ENCODE results near the gene MTCH2.
"Not testable (repeated sequence)": the region's sequence is repeated elsewhere in the genome, so short reads cannot be mapped to it uniquely, and the experiment has no call there.

MTCH2 gene

DNA sequence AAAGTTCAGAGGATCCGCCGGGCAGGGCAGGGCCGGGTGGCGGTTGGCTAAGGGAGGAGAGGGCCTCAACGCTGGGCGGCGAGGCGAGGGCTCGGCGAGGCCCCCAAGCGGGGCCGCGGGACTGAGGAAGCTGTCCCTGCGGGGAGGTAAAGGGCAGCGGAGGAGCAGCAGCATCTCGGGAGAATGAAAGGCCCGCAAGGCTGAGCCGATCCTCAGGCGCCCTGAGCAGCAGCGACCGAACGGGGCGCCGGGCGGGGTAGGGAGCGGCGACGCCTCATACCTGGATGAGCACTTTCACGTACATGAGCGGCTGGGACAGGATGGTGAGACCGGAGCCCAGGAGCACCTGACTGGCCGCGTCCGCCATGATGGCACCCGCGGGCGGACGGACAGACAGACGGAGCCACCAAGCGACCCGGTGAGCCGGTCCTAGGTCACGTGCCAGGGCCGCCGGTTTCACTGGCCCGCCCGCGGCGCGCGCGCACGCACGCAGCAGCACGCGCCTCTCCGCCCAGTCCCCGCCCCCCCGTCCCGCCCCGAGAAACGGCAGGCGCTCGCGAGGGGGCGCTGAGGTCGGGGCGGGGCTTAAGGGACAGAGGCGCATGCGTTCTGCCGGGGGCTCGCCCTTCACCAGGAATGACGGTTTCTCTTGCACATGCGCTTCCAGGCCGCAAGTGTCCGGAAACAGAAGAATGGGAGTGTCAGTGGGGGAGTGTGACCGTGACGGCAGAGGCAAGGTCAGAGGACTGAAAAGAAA, at the start of gene MTCH2:
Gene MTCH2, minus strand, starts transcription at position 461 of the 757 bp plus-strand sequence. Its CDS starts 94 bp downstream, at position 367.
- peak; percentile 96 for DNase-seq (ENCODE audit: low read depth)

DNA sequence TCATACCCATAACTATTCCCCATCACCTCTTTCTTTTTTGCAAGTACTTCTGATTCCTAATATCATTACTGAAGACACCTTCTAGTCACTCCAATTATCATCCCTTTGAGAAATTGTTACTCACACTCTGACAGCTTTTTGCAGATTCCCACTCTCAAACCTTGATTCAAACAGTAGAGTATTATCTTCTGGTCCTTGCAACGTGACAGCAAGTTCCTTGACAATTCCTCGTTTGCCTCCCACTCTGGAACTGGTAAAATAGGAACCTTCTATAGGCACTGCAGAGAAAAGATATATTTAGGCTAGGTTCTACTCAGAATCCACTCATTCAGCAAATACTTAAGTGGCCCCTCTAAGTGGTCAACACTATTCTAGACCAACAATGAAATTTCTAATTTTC, 49.6 kb upstream of the MTCH2 start:
- DNase-seq (ENCODE audit: low read depth), result no peak

DNA sequence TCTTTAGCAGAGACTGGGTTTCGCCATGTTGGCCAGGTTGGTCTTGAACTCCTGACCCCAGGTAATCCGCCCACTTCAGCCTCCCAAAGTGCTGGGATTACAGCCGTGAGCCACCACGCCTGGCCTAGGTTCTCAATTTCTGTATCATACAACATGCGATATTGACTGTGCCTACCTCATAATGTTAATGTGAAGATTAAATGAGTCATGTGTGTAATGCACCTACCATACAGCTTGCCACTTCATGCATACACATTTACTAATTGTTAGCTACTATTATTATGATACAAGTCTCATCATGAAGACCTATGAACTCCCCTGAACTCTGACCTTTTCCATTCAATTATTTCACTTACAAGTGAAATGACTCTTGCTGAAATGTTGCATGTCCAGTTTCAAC, 47.1 kb upstream of the MTCH2 start:
- no peak for DNase-seq (ENCODE audit: low read depth)

DNA sequence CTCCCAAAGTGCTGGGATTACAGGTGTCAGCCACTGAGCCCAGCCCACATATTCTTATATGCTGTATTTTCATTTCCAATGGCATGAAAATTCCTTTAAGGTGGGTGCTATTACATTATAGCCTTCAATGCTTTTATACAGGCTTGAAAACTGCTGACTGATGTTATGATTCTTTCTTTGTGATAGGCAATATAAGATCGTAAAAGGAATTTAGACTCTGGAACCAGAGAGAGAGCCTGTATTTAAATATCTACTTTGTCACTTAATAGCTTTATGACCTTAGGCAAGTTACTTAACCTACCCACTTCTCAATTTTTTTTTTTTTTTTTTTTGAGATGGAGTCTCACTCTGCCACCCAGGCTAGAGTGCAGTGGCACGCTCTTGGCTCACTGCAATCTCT, 46.6 kb upstream of the MTCH2 start:
- DNase-seq (ENCODE audit: low read depth), result no peak

DNA sequence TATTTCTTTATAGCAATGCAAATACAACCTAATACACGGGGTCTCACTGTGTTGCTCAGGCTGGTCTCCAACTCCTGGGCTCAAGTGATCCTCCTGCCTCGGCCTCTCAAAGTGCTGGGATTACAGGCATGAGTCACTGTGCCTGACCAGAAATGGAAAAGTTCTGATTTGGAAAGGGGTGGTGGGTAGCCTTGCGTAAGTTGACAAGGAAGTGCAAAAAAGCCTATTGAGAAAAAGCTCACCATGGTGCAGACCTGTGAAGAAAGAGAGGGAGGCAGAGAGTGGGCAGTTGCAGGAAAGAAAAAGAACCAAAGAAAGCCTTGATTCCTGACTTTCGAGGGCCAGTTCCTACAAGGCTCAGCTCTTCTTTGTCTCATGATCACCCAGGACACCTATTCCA, 45.8 kb upstream of the MTCH2 start:
- DNase-seq (ENCODE audit: low read depth), result no peak

DNA sequence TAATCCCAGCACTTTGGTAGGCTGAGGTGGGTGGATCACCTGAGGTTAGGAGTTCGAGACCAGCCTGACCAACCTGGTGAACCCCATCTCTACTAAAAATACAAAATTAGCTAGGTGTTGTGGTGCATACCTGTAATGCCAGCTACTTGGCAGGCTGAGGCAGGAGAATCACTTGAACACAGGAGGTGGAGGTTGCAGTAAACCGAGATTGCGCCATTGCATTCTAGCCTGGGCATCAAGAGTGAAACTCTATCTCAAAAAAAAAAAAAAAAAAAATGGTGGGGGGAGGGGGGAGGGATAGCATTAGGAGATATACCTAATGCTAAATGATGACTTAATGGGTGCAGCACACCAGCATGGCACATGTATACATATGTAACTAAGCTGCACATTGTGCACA, 44.3 kb upstream of the MTCH2 start:
- not testable (repeated sequence) for DNase-seq (ENCODE audit: low read depth)

DNA sequence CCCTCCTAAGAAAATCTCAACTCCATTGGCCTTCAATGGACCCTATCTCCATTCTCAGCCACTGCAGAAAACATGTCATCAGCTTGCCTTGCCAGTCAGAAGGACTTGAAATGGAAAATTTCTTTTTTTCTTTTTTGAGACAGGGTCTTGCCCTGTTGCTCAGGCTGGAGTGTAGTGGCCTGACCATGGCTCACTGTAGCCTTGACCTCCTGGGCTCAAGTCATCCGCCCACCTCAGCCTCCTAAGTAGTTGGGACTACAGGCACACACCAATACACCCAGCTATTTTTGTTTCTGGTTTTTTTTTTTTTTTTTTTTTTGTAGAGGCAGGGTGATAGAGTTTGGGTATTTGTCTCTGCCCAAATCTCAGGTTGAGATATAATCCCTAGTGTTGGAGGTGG, 43.8 kb upstream of the MTCH2 start:
- DNase-seq (ENCODE audit: low read depth), result no peak

DNA sequence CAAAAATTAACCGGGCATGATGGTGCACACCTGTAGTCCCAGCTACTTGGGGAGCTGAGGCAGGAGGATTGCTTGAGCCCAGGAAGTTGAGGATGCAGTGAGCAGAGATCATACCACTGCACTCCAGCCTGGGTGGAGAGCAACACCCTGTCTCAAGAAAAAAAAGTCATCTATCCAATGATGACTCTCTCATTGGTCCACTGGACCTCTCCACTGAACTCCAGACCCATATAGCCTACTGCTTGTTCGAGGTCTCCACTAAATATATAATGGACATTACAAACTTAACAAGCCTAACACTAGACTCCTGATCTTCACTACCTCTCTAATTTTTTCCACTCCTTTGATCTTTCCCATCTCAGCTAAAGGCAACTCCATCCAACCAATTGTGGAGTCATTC, 33.5 kb upstream of the MTCH2 start:
- no peak for DNase-seq (ENCODE audit: low read depth)

DNA sequence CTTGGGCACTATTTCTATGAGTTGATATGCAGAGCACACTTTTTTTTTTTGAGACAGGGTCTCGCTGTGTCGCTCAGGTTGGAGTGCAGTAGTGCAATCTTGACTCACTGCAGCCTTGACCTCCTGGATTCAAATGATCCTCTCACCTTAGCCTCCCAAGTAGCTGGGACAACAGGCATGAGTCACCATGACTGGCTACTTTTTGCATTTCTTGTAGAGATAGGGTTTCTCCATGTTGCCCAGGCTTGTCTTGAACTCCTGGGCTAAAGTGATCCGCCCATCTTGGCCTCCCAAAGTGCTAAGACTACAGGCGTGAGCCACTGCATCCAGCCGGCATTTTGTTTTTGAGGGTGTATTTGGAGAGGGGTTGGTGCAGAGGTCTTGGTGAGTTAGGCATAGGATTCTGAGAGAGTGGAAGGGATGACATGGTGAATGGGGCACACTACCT, 29.9 kb upstream of the MTCH2 start:
- DNase-seq (ENCODE audit: low read depth), result no peak

DNA sequence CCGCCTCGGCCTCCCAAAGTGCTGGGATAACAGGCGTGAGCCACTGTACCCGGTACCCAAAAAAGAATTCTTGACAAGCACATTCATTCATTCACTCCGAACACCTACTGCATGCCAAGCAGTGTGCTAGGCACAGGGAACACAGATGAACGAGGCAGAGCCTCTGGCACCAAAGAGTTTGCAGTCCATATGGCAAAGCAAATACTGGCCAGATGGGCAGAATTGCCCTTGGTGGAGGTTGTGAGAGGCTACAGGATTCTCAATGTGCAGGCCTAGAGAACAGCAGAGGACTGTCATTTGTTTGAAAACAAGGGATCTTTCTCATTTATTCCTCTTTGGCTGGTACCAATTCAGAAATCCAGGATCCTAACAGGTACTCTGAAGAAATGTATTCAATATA, 27.5 kb upstream of the MTCH2 start:
- no peak for DNase-seq (ENCODE audit: low read depth)

DNA sequence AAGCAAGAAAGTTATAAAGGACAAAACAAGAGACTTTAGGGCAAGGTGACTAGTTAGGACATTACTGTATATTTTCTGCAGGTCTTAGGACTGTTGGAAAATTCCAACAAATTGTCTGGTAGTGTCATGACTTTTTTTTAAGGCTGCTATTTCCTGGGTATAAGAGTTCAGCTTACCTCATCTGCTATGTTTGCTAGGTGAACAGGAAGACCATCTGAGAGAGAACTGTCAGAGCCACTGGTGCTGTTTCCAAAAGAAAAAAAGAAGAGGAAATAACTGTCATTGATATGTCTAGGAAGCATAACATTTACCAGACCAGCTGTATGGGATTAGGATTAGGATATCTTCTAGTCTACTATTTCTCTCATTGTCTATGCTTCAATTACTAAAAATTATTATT, 26.3 kb upstream of the MTCH2 start:
- DNase-seq (ENCODE audit: low read depth), result no peak

DNA sequence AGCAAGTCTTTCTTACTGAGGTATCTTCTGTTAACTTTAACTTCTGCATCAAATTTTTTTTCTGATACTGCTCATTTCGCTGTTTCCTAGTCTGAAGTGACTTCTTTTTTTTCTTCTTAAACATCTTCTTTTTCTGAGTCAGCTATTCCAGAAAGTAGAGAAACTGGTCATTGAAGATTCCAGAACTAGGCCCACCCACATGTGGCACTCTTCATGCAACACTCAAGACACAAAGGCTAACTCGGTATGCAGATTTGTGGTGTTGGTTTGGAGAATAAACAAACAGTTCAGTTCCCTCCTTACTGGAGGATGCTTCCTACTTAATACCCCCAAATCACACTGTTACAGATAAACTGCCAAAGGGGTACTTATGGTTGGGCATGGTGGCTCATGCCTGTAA, 25.2 kb upstream of the MTCH2 start:
- no peak for DNase-seq (ENCODE audit: low read depth)

DNA sequence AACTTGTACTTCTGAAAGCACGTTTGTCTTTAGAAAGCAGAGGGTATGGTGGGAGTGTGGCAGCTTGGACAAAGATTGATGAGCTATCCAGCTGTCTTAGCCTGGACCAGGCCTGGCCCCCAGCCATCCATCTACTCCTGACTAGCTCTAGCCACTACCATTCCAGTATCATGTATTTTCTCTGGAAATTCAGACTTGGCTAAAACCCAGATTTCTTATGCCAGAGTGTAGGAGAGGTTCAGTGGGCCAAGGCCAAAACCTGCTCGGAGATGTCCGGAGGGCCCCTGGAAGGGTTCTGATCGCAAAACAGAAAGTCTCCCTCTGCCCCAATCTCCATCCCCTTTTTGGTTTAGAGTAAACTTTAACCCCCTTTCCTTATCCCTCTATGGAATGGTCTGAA, 24.8 kb upstream of the MTCH2 start:
- no peak for DNase-seq (ENCODE audit: low read depth)

DNA sequence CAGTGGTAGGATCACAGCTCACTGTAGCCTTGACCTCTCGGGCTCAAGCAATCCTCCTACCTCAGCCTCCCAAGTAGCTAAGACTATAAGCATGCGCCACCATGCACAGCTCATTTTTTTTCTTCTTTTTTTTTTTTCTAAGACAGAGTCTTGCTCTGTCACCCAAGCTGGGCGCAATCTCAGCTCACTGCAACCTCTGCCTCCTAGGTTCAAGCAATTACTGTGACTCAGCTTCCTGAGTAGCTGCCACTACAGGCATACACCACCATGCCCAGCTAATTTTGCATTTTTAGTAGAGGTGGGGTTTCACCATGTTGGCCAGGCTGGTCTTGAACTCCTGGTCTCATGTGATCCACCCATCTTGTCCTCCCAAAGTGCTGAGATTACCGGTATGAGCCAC, 22.6 kb upstream of the MTCH2 start:
- DNase-seq (ENCODE audit: low read depth), result not testable (repeated sequence)

DNA sequence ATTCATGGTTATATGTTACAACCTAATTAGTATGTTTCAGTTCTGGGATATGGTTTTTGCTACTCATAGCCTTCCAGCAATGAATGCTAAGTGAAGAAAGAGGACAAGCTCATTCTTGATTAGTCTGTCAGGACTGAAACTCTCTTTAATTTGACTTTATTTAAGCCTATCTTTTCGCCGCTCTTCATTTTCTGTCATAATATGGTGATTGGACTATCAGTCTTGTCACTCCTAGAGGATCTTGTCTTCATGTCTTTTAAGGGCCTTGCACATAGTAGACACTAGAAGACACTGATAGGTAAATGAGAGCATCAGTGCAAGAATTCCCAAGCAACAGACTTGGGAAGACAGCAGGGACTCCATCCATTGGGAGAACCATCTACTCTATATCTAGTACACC, 18.9 kb upstream of the MTCH2 start:
- no peak for DNase-seq (ENCODE audit: low read depth)

DNA sequence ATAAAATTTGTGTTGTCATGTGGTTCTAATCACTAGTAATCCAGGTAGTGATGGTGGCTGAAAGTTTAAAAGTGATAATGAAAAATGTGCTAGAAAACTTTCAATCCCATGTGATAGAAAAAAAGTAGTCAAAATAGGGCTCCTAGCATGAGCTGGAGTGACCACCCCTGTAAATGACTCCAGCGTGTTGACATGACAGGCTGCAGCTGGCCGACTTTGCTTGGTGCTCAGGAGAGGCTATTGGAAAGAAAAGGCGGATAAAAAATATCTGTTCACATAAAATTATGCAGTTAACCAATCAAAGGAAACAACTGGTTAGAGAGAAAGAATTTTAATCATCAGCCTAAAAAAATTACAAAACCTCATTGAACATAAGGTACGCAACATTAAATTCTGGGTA, 16.9 kb upstream of the MTCH2 start:
- no peak for DNase-seq (ENCODE audit: low read depth)

DNA sequence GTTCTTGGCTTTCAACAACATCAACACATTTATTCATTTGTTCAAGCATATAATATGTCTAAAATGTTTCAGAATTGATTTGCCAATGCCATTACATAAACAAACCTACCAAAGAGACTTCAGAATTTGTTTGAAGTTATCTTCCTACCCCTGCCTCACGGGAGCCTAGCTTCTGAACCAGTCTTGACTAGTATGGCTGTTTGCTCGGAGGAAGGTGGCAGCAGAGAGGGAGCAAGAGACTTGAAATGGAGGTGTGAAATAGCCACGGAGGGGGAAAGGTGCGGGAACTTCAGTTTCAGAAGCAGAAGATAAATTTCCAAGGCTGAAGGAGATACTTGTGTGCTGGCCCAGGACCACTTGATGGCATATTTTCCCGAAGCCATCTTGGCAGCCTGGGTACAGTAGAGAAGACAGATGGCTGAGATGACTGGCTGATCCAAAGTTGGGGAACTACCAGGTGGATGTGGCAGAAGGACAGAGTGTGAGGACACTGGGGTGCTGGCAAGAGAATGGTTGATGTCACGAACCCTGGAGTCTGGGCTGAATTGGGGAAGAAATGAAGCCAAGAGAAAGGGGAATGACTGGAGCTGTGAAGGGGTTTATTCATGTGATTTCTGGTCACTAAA, 14.0 kb upstream of the MTCH2 start:
- DNase-seq (ENCODE audit: low read depth), result no peak

DNA sequence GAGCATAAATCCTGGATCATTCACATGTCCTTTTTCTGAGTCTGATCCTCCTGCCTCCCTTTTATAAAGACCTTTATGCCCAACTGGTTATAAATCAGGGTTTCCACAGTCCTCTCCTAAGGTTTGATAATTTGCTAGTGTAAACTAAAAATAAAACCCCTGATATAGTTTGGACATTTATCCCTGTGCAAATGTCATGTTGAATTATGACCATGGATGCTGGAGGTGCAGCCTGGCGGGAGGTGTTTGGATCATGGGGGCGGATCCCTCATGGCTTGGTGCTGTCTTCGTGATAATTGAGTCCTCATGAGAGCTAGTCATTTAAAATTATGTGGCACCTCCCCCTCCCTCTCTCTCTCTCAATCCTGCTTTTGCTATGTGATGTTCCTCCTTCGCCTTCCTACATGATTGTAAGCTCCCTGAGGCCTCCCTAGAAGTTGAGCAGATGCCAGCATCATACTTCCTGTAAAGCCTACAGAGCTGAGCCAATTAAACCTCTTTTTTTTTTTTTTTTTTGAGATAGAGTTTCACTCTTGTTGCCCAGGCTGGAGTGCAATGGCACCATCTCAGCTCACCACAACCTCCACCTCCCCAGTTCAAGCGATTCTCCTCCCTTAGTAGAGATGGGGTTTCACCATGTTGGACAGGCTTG, 9.6 kb upstream of the MTCH2 start:
- no peak for DNase-seq (ENCODE audit: low read depth)

DNA sequence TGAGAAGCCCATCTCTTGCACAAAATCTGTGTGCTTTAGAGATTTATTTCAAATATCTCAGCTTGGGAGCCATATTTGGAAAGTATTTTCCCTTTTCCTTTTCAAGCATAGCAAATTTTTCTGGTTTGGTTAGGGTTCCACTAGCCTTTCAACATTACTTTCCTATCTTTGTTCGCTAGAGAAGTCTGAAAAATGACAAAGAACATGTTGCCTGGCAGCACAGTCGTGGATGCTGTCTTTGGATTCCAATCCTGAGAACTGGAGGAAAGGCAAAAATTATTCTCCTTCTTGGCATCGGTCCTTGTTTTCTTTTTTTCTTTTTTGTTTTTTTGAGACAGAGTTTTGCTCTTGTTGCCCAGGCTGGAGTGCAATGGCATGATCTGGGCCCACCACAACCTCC, 6.9 kb upstream of the MTCH2 start:
- no peak for DNase-seq (ENCODE audit: low read depth)

DNA sequence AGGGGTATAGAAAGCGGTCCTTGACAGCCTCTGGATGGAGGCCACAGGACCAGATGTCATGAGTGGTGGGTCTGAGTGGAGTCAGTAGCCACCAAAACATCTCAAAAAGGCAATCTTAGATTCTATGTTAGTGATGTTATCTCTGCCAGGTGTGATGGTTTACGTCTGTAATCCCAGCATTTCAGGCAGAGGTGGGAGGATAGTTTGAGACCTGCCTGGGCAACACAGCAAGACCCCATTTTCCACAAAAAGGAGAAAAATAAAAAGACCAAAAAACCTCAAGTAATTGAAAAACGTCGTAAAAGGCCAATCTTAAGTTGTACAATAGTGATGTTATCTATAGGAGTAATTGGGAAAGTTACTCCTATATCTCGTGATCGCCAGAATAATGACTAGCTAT, 3.7 kb upstream of the MTCH2 start:
- DNase-seq (ENCODE audit: low read depth), result no peak

DNA sequence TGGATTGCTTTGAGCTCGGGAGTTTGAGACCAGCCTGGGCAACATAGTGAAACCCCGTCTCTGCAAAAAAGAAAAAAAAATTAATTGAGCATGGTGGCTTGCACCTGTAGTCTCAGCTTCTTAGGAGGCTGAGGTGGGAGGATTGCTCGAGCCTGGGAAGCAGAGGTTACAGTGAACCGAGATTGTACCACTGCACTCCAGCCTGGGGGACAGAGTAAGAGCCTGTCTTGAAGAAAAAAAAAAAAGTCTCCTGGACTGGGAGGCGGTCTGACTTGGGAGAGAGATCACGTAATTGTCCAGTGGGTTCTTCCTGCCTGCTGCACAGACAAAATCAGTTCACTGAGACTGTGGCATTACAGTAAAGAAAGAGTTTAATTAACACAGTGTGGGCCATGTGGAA, 3.1 kb upstream of the MTCH2 start:
- no peak for DNase-seq (ENCODE audit: low read depth)

DNA sequence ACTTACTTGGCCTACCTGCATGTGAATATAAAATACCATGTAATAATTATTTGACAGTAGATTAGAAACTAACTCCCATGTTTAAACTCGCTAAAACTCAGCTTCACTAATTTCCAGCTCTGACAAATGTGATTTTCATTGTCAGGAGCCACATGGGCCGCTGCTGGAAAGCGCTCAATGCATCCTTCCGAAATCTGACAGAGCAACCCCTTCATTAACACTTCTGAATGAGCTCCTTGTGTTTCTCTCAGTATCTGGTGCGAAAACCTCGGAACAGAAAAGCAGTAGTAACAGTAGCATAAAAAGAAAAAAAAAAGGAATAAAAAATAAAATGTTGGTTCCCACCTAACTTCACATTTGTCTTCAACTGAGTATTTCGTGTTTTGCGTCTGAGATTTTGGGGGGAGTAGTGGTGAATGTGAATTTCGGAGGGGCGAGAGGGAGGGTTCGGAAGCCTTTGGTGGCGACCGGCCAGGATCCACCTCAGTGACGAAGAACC, 710 bp downstream of the MTCH2 start:
- no peak for DNase-seq (ENCODE audit: low read depth)

DNA sequence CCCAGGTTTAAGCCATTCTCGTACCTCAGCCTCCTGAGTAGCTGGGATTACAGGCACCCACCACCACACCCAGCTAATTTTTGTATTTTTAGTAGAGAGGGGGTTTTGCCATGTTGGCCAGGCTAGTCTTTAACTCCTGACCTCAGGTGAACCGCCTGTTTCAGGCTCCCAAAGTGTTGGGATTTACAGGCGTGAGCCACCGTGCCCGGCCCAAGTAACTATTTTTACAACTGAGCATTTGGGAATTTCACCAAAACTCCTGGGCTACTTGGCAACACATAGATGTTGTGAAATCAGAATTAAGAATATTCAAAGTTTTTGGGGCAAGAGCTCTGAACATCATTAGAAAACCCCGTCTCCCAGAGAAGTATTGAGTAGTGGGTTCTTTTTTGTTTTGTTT, 1.9 kb downstream of the MTCH2 start:
- not testable (repeated sequence) for DNase-seq (ENCODE audit: low read depth)

Measured in stimulated activated CD8-positive, alpha-beta memory T cell treated with anti-CD3 and anti-CD28 coated beads, Interleukin-12 subunit alpha, Interleukin-12 subunit beta, amount 100 ng/mL, for 4 hours (primary cell).